ENCODE results near the gene CDIPT.
"Not testable (repeated sequence)": the region's sequence is repeated elsewhere in the genome, so short reads cannot be mapped to it uniquely, and the experiment has no call there.

CDIPT gene

DNA sequence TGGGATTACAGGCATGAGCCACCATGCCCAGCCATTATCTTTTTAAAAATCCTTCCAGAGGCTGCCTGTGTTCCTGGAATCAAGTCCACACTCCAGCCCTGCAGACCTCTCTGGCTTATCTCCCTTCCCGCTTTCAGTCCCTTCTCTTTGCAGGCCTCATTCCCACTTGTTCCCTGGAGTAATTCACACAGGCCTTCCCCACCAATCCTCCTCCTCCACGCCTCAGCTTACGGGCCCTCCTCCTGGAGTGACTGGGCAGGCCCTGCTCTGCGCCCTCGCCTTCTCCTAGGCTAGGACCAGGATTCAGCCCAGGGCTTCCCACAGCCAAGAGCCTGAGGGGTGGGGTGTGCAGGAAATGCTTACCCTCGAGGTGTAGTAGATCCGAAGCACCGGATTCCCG lies 2.8 kb downstream of the CDIPT start:
- DNase-seq (ENCODE audit: low read depth in 2 of 3, low spot score in 2 of 3): no peak

GRCh38 chr16:29858974-29859373 lies 4.1 kb downstream of the CDIPT start:
- no peak for DNase-seq (ENCODE audit: low read depth in 2 of 3, low spot score in 2 of 3)

DNA sequence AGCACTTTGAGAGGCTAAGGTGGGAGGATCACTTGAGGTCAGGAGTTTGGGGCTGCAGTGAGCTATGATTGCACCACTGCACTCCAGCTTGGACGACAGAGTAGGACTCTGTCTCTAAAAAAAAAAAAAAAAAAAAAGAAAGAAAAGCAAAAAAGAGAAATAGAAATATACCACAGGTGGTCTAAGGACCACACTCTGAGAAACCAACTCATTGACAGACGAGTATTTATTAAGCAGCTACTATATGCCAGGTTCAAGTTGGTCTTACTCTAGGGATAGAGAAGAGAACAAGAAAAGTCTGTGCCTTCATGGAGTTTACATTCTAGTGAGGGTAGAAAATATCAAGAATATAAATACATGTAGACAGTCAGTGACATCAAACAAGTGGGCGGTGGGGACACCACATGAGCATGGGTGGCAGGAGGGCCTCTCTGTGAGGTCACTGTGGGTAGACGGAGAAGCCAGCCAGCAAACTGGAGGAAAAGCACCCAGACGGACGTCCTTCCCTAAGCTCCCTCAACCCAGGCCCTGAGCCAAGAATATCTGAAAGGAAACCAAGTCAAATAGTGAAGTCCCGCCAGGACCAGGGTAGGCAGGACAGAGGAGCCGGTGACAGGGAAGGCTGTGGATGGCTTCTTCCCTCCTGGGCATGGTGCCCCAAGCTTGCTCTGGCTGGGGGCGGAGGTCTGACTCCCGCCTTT lies 4.7 kb downstream of the CDIPT start:
- DNase-seq (ENCODE audit: low read depth in 2 of 3, low spot score in 2 of 3): no peak

DNA sequence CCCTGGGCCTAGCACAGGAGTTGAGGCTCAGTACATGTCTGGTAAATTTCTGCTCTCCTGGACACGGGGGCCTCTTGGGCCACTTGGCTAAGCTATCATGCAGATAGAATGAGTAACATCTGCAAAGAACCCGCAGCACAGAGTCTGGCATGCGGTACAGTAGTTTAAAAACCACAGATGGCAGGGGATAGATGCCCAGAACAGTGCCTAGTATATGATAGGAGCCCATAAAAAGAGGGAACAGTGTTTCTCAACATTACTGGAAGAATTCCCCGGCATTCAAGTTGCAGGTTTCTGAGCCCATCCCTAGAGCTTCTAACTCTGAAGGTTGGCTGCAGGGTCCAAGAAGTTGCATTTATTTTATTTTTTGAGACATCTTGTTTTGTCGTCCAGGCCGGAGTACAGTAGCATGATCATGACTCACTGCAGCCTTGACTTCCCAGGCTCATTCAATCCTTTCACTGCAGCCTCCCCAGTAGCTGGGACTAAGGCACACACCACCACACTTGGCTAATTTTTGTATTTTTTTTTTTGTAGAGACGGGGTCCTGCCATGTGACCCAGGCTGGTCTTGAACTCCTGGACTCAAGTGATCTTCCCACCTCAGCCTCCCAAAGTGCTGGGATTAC lies 5.8 kb downstream of the CDIPT start:
- DNase-seq (ENCODE audit: low read depth in 2 of 3, low spot score in 2 of 3): no peak

DNA sequence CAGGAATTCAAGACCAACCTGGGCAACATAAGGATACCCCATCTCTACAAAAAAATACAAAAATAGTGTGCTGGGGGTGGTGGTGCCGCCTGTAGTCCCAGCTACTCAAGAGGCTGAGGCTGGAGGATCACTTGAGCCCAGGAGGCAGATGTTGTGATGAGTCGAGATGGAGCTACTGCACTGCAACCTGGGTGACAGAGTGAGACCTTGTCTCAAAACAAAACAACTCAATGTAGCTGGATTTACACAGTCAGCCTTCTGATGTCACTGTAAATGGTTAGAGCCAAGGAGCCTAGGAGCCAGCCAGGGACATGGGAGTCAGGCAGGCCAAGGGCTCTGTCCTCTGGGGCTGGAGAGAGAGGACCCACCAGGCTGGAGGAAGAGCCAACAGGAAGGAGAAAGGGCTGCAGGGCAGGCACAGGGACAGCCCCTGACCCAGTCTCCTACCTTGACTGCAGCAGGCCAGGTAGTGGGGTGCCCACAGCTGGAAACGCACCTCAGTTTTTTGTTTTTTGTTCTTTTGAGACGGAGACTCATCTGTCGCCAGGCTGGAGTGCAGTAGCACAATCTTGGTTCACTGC lies 8.4 kb downstream of the CDIPT start:
- DNase-seq (ENCODE audit: low read depth in 2 of 3, low spot score in 2 of 3): no peak

GRCh38 chr16:29852654-29853053 lies 10.4 kb downstream of the CDIPT start:
- DNase-seq (ENCODE audit: low read depth in 2 of 3, low spot score in 2 of 3): no peak

GRCh38 chr16:29850998-29851397 lies 12.0 kb downstream of the CDIPT start:
- no peak for DNase-seq (ENCODE audit: low read depth in 2 of 3, low spot score in 2 of 3)

DNA sequence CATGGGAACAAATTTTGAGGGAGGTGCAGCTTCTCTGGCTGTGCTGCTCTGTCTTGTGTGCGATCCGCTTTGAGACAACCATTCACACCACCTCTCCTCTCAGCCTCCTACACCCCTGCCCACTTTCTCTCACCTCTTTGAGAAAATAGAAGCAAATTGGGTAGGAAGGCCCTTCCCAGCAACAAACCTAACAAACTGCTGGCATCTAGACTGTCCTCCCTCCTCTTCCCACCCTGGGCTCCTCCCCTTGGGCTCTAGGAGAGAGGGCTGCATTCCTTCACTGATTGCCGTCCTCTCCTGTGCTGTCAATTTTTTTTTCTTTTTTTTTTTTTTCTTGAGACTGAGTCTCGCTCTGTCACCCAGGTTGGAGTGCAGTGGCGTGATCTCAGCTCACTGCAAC lies 13.5 kb downstream of the CDIPT start:
- no peak for DNase-seq (ENCODE audit: low read depth in 2 of 3, low spot score in 2 of 3)

DNA sequence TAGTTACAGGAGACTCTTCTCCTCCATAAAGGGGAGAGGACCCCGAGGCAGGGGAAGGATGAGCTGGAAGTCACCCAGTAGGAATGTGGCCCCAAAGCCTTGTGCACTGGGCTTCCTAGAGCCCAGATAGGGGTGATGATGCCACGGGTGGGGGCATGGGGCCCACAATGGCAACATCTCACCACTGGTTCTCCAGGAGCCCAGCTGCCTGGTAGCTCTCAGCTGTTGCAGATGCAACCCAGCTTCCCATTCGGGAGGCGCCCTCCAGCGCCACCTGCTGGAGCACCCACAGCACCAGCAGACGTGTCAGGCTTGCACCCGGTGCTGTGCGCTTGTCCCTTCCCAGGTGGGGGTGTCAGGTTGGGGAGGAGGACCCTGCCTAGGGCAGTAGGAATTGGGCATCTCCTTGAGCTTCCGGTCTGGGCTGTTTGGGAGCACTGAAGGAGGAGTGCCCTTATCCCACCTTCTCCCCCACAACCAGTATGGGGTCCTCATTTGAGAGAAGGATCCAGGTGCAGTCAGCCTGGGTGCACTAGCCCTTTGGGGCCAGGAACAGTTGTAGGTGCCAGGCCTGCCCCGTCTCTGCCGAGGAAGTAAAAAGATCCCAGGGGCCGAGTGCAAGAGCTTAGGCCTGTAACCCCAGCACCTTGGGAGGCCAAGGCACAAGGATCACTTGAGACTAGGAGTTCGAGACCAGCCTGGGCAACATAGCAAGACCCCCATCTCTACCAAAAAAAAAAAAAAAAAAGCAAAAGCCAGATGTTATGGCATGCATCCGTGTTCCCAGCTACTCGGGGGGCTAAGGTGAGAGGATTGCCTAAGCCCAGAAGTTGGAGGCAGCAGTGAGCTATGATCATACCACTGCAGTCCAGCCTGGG lies 14.4 kb downstream of the CDIPT start:
- DNase-seq (ENCODE audit: low read depth in 2 of 3, low spot score in 2 of 3): peak; percentile 54 to 79 (median 78)

DNA sequence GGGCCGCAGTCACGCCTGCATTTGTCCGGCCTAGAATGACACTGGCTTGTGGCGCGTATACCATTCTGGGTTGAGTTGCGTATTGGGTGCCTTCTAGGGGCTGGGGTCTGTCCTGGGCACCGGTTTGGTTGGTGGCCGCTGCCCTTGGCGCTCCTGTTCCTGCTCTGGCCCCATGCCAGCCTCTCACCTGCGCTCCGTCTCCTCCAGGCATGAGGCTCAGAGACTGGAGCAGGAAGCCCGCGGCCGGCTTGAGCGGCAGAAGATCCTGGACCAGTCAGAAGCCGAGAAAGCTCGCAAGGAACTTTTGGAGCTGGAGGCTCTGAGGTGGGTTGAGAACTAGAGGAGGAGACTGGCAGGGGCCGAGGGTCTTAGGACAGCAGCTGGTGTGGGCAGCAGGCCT lies 17.4 kb downstream of the CDIPT start:
- no peak for DNase-seq (ENCODE audit: low read depth in 2 of 3, low spot score in 2 of 3)

DNA sequence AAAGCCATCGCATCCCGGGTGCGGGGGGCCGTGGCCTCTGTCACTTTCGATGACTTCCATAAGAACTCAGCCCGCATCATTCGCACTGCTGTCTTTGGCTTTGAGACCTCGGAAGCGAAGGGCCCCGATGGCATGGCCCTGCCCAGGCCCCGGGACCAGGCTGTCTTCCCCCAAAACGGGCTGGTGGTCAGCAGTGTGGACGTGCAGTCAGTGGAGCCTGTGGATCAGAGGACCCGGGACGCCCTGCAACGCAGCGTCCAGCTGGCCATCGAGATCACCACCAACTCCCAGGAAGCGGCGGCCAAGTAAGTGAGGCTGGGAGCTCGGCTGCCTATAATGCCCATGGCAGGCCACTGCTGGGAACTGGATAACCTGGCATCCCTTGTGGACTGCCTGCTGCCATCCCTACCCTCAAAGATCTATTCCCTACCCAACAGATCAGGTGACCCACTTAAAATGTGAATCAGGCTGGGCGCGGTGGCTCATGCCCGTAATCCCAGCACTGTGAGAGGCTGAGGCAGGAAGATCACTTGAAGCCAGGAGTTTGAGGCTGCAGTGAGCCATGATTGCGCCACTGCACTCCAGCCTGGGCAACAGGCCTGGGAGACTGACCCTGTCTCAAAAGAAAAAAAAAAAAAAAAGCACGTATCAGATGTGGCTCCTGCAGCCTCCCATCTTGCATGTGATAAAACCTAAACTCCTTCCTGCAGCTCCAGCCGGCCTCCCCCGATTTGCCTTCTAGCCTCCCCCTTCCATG lies 18.3 kb downstream of the CDIPT start:
- no peak for DNase-seq (ENCODE audit: low read depth in 2 of 3, low spot score in 2 of 3)

DNA sequence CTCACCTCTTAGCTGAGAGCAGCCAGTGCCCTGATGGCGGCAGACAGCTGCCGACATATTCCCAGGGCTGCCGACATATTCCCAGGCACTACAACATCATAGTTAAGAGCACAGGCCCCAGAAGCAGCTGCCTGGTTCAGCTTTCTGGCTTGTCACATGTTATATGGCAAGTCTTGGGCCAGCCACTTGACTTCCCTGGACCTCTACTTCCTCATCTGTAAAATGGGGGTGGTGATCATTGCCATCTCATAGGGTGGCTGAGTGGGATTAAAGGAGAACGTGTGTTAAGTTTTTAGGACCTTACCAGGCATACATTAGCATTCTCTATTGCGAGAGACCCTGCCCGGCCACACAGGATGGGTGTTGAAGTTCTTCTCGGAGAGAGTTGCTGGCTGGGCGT lies 19.1 kb downstream of the CDIPT start:
- no peak for DNase-seq (ENCODE audit: low read depth in 2 of 3, low spot score in 2 of 3)

- DNase-seq (ENCODE audit: low read depth in 2 of 3, low spot score in 2 of 3): no peak
These were observed 20.2 kb downstream of the CDIPT start for GRCh38 chr16:29842732-29843346.

- DNase-seq (ENCODE audit: low read depth in 2 of 3, low spot score in 2 of 3): no peak
These were observed 21.4 kb downstream of the CDIPT start for GRCh38 chr16:29841631-29842030.

GRCh38 chr16:29840240-29840639 lies 22.8 kb downstream of the CDIPT start:
- no peak for DNase-seq (ENCODE audit: low read depth in 2 of 3, low spot score in 2 of 3)

GRCh38 chr16:29839822-29840221 lies 23.2 kb downstream of the CDIPT start:
- DNase-seq (ENCODE audit: low read depth in 2 of 3, low spot score in 2 of 3): no peak

GRCh38 chr16:29837841-29838240 lies 25.2 kb downstream of the CDIPT start:
- no peak for DNase-seq (ENCODE audit: low read depth in 2 of 3, low spot score in 2 of 3)

DNA sequence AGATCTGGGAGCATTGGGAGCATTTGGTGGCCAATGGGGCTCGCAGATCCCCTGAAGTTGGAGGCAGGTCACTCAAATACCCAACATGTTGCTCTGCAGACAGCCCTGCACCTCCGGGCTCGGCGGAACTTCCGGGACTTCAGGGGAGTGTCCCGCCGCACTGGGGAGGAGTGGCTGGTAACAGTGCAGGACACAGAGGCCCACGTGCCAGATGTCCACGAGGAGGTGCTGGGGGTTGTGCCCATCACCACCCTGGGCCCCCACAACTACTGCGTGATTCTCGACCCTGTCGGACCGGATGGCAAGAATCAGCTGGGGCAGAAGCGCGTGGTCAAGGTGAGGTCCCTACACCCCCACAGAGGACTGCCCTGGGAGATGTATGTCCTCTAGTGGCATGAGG lies 26.4 kb downstream of the CDIPT start:
- DNase-seq (ENCODE audit: low read depth in 2 of 3, low spot score in 2 of 3): no peak

DNA sequence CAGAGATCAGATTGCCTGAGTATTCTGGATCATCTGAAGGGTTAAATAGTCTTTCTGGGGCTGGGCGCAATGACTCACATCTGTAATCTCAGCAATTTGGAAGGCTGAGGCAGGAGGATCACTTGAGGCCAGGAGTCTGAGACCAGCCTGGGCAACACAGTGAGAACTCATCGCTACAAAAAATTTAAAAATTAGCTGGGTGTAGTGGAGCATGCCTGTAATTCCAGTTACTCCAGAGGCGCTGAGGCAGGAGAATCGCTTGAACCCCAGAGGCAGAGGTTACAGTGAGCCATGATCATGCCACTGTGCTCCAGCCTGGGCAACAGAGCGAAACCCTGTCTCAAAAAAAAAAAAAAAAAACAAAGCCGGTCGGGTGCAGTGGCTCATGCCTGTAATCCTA lies 27.1 kb downstream of the CDIPT start:
- DNase-seq (ENCODE audit: low read depth in 2 of 3, low spot score in 2 of 3): no peak

DNA sequence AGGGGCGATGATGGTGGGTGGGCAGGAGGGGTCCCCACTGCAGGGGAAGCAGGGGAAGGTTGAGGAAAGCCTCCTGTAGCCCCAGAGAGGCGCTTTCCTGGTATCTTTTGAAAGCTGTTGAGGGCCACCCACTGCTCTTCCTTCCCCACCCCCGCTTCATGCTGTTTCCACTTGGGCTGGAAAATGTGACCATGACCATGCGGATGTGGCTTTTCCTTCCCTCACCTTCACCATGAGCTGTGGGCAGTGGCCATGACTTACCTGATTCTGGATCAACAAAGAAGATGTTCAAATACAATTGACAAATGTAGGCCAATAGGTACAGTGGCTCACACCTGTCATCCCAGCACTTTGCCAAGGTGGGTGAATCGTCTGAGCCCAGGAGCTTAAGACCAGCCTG lies 28.9 kb downstream of the CDIPT start:
- no peak for DNase-seq (ENCODE audit: low read depth in 2 of 3, low spot score in 2 of 3)

DNA sequence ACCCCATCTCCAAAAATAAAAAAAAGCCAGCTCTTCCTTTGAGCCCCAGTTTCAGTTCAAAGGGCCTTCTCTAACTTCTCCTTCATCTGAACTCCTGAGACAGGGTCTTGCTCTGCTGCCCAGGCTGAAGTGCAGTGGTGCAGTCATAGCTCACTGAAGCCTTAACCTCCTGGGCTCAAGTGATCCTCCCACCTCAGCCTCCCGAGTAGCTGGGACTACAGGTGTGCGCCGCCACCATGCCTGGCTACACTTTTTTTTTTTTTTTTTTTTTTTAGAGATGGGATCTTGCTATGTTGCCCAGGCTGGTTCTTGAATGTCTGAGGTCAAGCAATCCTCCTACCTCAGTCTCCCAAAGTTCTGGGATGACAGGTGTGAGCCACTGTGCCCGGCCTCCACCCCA lies 29.8 kb downstream of the CDIPT start:
- not testable (repeated sequence) for DNase-seq (ENCODE audit: low read depth in 2 of 3, low spot score in 2 of 3)

Data from activated CD8-positive, alpha-beta memory T cell treated with anti-CD3 and anti-CD28 coated beads for 48 hours (primary cell).